ENCODE measurements around the gene ARMC2.

Gene ARMC2

GRCh38 chr6:108941281-108941680, 93.1 kb downstream of the ARMC2 start:
- TF ChIP-seq FOXP2 (optimal IDR thresholded peaks at IDR 0.05; ENCODE audit: borderline replicate concordance, extremely low read depth, extremely low read length, insufficient read depth): no peak

GRCh38 chr6:108941859-108942258, 93.6 kb downstream of the ARMC2 start:
- TF ChIP-seq POLR2AphosphoS5 (IDR thresholded peaks at IDR 0.05; ENCODE audit: low read depth, low read length) (no peak), TAF1 (IDR thresholded peaks at IDR 0.05; ENCODE audit: borderline replicate concordance, insufficient read depth, low read length) (no peak), REST (IDR thresholded peaks at IDR 0.05; ENCODE audit: insufficient read depth in 1 of 2, low read depth in 2 of 2, low read length in 2 of 2) (no peak), FOXP2 (optimal IDR thresholded peaks at IDR 0.05; ENCODE audit: borderline replicate concordance, extremely low read depth, extremely low read length, insufficient read depth) (no peak), SIN3A (IDR thresholded peaks at IDR 0.05; ENCODE audit: borderline replicate concordance, insufficient read depth, low read length) (no peak)

DNA sequence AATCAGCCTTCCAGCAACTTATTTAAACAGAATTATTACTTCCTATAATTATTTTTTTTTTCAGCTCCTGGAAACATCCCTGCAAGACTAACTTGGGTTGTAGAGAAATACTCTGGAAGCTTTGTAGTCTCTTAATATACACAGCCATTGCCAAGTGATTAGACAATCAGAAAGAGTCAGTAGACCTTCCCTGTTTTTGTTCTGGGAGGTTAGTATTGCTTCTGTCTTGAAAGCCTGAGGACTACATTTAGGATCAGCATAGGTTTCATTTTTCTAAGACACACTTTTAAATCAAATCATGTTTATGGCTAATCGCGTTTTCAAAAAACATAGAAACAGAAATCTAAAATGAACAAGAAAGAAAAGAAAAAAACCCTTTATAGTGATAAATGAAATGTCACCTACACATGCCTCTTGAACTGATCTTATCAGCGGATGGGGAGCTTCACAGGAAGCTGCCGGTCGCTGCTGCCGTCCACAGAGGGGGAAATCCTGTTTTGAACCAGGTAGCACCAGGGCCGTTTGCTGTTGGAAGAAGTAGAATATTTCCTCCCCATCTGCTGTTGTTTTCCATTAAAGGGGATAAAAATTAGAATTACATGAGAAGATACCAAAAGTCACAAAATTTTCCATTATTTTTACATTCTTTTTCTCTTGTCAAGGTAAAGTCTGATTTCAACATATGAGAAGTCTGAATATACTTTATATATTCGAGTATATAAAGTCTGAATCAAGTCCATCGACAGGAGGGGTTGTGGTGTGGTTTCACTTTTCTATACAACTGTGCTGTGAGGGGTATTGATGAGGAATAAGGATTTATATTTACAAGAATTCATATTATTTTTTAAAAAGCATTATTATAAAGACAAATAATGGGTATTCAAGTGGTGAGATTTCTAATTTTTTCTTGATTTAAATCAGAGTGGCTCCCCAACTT, 94.6 kb downstream of the ARMC2 start:
- TF ChIP-seq REST (IDR thresholded peaks at IDR 0.05; ENCODE audit: insufficient read depth in 1 of 2, low read depth in 2 of 2, low read length in 2 of 2): peak in 1 of 2 experiments; percentile 47; a peak in 1 of 4 replicates
- 0 out of 2 replicates have a peak, but pooled peaks have one; percentile 22 for TF ChIP-seq SIN3A (IDR thresholded peaks at IDR 0.05; ENCODE audit: borderline replicate concordance, insufficient read depth, low read length)
- TF ChIP-seq TAF1 (IDR thresholded peaks at IDR 0.05; ENCODE audit: borderline replicate concordance, insufficient read depth, low read length): no peak

GRCh38 chr6:108944071-108944470, 95.8 kb downstream of the ARMC2 start:
- TF ChIP-seq SIN3A (IDR thresholded peaks at IDR 0.05; ENCODE audit: borderline replicate concordance, insufficient read depth, low read length): no peak
- no peak for TF ChIP-seq POLR2AphosphoS5 (IDR thresholded peaks at IDR 0.05; ENCODE audit: low read depth, low read length)
- TF ChIP-seq REST (IDR thresholded peaks at IDR 0.05; ENCODE audit: insufficient read depth in 1 of 2, low read depth in 2 of 2, low read length in 2 of 2): no peak
- TF ChIP-seq FOXP2 (optimal IDR thresholded peaks at IDR 0.05; ENCODE audit: borderline replicate concordance, extremely low read depth, extremely low read length, insufficient read depth): no peak
- no peak for TF ChIP-seq TAF1 (IDR thresholded peaks at IDR 0.05; ENCODE audit: borderline replicate concordance, insufficient read depth, low read length)

- no peak for TF ChIP-seq FOXP2 (optimal IDR thresholded peaks at IDR 0.05; ENCODE audit: borderline replicate concordance, extremely low read depth, extremely low read length, insufficient read depth)
- TF ChIP-seq SIN3A (IDR thresholded peaks at IDR 0.05; ENCODE audit: borderline replicate concordance, insufficient read depth, low read length): peak; percentile 88; the same call in 1 of the 2 replicates
- peak; percentile 61 for TF ChIP-seq POLR2AphosphoS5 (IDR thresholded peaks at IDR 0.05; ENCODE audit: low read depth, low read length)
- TF ChIP-seq TAF1 (IDR thresholded peaks at IDR 0.05; ENCODE audit: borderline replicate concordance, insufficient read depth, low read length): 0 out of 2 replicates have a peak, but pooled peaks have one; percentile 34
- 0 out of 4 replicates have a peak, but pooled peaks of 1 of the 2 experiments have one; percentile 45 for TF ChIP-seq REST (IDR thresholded peaks at IDR 0.05; ENCODE audit: insufficient read depth in 1 of 2, low read depth in 2 of 2, low read length in 2 of 2)
Measured at GRCh38 chr6:108944707-108945680, 96.8 kb downstream of the ARMC2 start.
